ENCODE results near the gene UBASH3A.

UBASH3A gene

GRCh38 chr21:42460391-42461184 lies 56.9 kb downstream of the UBASH3A start:
- TF ChIP-seq POLR2AphosphoS5 (IDR thresholded peaks at IDR 0.05; ENCODE audit: borderline replicate concordance, low read depth, low read length) (no peak), FOXP2 (optimal IDR thresholded peaks at IDR 0.05; ENCODE audit: control extremely low read depth, extremely low read length, insufficient read depth) (no peak), EZH2 (IDR thresholded peaks at IDR 0.05) (no peak)
- no peak overlapping the region for H3K27ac ChIP-seq
- H3K9me3 ChIP-seq (ENCODE audit: low read depth, low read length): no peaks in the 10 kb centered on the region
- no peak for DNase-seq (ENCODE audit: low read depth, low spot score)
- H3K36me3 ChIP-seq (ENCODE audit: insufficient read depth, low read length): no peaks in the 10 kb centered on the region
- H3K9ac ChIP-seq (ENCODE audit: insufficient read length): no peak overlapping the region
- H3K4me3 ChIP-seq: no peak overlapping the region

GRCh38 chr21:42461185-42461520 lies 57.5 kb downstream of the UBASH3A start:
- H3K27ac ChIP-seq: no peak overlapping the region
- no peak overlapping the region for H3K4me3 ChIP-seq
- H3K9ac ChIP-seq (ENCODE audit: insufficient read length): no peak overlapping the region
- TF ChIP-seq FOXP2 (optimal IDR thresholded peaks at IDR 0.05; ENCODE audit: control extremely low read depth, extremely low read length, insufficient read depth) (no peak), EZH2 (IDR thresholded peaks at IDR 0.05) (no peak), POLR2AphosphoS5 (IDR thresholded peaks at IDR 0.05; ENCODE audit: borderline replicate concordance, low read depth, low read length) (no peak)
- DNase-seq (ENCODE audit: low read depth, low spot score): no peak
- no peaks in the 10 kb centered on the region for H3K36me3 ChIP-seq (ENCODE audit: insufficient read depth, low read length)
- no peaks in the 10 kb centered on the region for H3K9me3 ChIP-seq (ENCODE audit: low read depth, low read length)

- Histone ChIP-seq H3K27ac (no peak overlapping the region), H3K4me3 (no peak overlapping the region), H3K36me3 (ENCODE audit: insufficient read depth, low read length) (no peaks in the 10 kb centered on the region), H3K9me3 (ENCODE audit: low read depth, low read length) (no peaks in the 10 kb centered on the region), H3K9ac (ENCODE audit: insufficient read length) (no peak overlapping the region)
- TF ChIP-seq EZH2 (IDR thresholded peaks at IDR 0.05): no peak
- TF ChIP-seq FOXP2 (optimal IDR thresholded peaks at IDR 0.05; ENCODE audit: control extremely low read depth, extremely low read length, insufficient read depth): no peak
- TF ChIP-seq POLR2AphosphoS5 (IDR thresholded peaks at IDR 0.05; ENCODE audit: borderline replicate concordance, low read depth, low read length): no peak
- no peak for DNase-seq (ENCODE audit: low read depth, low spot score)
Observed at GRCh38 chr21:42461881-42462877, 58.5 kb downstream of the UBASH3A start.

- H3K27ac ChIP-seq: peak overlapping the region; percentile 91
- no peak overlapping the region for H3K9ac ChIP-seq (ENCODE audit: insufficient read length)
- DNase-seq (ENCODE audit: low read depth, low spot score): no peak
- H3K9me3 ChIP-seq (ENCODE audit: low read depth, low read length): no peaks in the 10 kb centered on the region
- TF ChIP-seq EZH2 (IDR thresholded peaks at IDR 0.05): no peak
- no peak for TF ChIP-seq FOXP2 (optimal IDR thresholded peaks at IDR 0.05; ENCODE audit: control extremely low read depth, extremely low read length, insufficient read depth)
- TF ChIP-seq POLR2AphosphoS5 (IDR thresholded peaks at IDR 0.05; ENCODE audit: borderline replicate concordance, low read depth, low read length): no peak
- no peaks in the 10 kb centered on the region for H3K36me3 ChIP-seq (ENCODE audit: insufficient read depth, low read length)
- H3K4me3 ChIP-seq: no peak overlapping the region
Observed at GRCh38 chr21:42463861-42464515, 60.3 kb downstream of the UBASH3A start.

- H3K4me3 ChIP-seq: peak overlapping the region; percentile 35
- TF ChIP-seq EZH2 (IDR thresholded peaks at IDR 0.05) (no peak), POLR2AphosphoS5 (IDR thresholded peaks at IDR 0.05; ENCODE audit: borderline replicate concordance, low read depth, low read length) (no peak), FOXP2 (optimal IDR thresholded peaks at IDR 0.05; ENCODE audit: control extremely low read depth, extremely low read length, insufficient read depth) (no peak)
- peak overlapping the region; percentile 91 for H3K27ac ChIP-seq
- no peak overlapping the region for H3K9ac ChIP-seq (ENCODE audit: insufficient read length)
- DNase-seq (ENCODE audit: low read depth, low spot score): peak; percentile 91
- no peaks in the 10 kb centered on the region for H3K9me3 ChIP-seq (ENCODE audit: low read depth, low read length)
- H3K36me3 ChIP-seq (ENCODE audit: insufficient read depth, low read length): no peaks in the 10 kb centered on the region
Observed at GRCh38 chr21:42465008-42465802, 61.5 kb downstream of the UBASH3A start.

- Histone ChIP-seq H3K36me3 (ENCODE audit: insufficient read depth, low read length) (no peaks in the 10 kb centered on the region), H3K9ac (ENCODE audit: insufficient read length) (no peak overlapping the region), H3K4me3 (peak overlapping the region; percentile 29; the same call in 1 of the 2 replicates), H3K27ac (peak overlapping the region; percentile 91), H3K9me3 (ENCODE audit: low read depth, low read length) (no peaks in the 10 kb centered on the region)
- no peak for DNase-seq (ENCODE audit: low read depth, low spot score)
- TF ChIP-seq POLR2AphosphoS5 (IDR thresholded peaks at IDR 0.05; ENCODE audit: borderline replicate concordance, low read depth, low read length): no peak
- no peak for TF ChIP-seq FOXP2 (optimal IDR thresholded peaks at IDR 0.05; ENCODE audit: control extremely low read depth, extremely low read length, insufficient read depth)
- TF ChIP-seq EZH2 (IDR thresholded peaks at IDR 0.05): no peak
Observed at GRCh38 chr21:42465803-42466127, 62.1 kb downstream of the UBASH3A start.

- TF ChIP-seq FOXP2 (optimal IDR thresholded peaks at IDR 0.05; ENCODE audit: control extremely low read depth, extremely low read length, insufficient read depth) (no peak), EZH2 (IDR thresholded peaks at IDR 0.05) (no peak), POLR2AphosphoS5 (IDR thresholded peaks at IDR 0.05; ENCODE audit: borderline replicate concordance, low read depth, low read length) (no peak)
- H3K36me3 ChIP-seq (ENCODE audit: insufficient read depth, low read length): no peaks in the 10 kb centered on the region
- H3K9ac ChIP-seq (ENCODE audit: insufficient read length): no peak overlapping the region
- H3K27ac ChIP-seq: no peak overlapping the region
- DNase-seq (ENCODE audit: low read depth, low spot score): no peak
- no peak overlapping the region for H3K4me3 ChIP-seq
- H3K9me3 ChIP-seq (ENCODE audit: low read depth, low read length): no peaks in the 10 kb centered on the region
Observed at GRCh38 chr21:42466700-42467099, 63.0 kb downstream of the UBASH3A start.
